Bone marrow (tissue), 2 donors: ENCODE data around the gene KLHL6.
"Not testable (repeated sequence)": the region's sequence is repeated elsewhere in the genome, so short reads cannot be mapped to it uniquely, and the experiment has no call there.

Experiments used
- DNase-seq, 2 donors: peaks; one replicate each; lab custom pipeline; 2025; lab: John Stamatoyannopoulos, UW

The KLHL6 gene

DNA sequence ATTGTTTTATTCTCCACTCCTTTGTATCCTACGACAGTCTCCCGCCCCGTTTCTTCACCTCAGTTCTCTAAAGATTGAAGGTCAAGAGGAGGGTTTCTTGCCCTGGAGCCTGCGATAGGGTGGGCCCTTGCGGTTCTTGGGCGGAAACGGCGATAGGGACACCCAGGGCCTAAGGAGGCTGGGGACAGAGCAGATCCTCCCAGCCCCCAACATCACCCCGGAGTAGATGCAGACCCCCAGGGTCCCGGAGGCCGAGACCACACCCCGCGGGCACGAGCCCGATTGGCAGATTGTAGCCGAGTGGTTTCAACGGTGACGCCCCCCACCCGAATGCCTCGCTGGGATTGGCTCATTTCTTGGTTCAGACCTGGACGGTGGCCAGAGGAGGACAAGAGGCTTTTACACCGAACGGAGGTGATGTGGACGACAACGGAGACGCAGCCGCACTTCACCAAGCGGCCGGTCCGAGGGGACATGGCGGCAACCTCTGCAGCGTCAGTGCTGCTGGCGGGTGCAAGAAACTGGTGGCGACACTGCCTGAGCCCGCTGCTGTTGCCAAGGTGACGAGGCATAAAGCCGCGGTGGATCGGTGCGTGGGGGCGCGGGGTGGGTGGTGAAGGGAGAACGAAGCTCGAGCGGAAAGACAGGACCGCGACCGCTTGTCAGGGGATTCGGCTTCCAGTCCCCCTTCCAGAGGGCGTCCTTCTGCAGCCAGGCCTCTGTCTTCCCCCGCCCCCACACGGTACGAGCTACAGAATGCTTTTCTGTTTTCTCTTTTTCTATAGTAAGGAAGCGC is 108.1 kb downstream of the KLHL6 start:
- DNase-seq: peak; percentile 48 to 61

GRCh38 chr3:183446838-183447205 is 108.7 kb downstream of the KLHL6 start:
- DNase-seq: no peak

DNA sequence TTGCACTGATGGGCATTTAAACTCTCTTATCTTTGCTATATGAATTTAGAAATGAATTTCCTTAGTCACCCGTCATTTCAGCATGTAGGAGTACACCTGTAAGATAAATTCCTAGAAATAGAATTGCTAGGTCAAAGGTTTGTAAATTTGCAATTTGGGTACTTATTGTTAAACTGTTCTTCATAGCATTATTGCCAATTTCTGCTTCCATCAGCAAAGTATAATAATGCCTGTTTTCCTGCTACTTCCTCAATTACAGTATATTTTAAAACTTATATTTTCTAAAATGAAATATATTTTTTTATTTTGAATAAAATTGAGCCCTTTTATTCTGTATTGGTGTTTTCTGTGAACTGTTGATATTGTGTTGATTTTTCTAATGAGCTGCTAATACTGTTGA is 110.8 kb downstream of the KLHL6 start:
- DNase-seq: no peak

DNA sequence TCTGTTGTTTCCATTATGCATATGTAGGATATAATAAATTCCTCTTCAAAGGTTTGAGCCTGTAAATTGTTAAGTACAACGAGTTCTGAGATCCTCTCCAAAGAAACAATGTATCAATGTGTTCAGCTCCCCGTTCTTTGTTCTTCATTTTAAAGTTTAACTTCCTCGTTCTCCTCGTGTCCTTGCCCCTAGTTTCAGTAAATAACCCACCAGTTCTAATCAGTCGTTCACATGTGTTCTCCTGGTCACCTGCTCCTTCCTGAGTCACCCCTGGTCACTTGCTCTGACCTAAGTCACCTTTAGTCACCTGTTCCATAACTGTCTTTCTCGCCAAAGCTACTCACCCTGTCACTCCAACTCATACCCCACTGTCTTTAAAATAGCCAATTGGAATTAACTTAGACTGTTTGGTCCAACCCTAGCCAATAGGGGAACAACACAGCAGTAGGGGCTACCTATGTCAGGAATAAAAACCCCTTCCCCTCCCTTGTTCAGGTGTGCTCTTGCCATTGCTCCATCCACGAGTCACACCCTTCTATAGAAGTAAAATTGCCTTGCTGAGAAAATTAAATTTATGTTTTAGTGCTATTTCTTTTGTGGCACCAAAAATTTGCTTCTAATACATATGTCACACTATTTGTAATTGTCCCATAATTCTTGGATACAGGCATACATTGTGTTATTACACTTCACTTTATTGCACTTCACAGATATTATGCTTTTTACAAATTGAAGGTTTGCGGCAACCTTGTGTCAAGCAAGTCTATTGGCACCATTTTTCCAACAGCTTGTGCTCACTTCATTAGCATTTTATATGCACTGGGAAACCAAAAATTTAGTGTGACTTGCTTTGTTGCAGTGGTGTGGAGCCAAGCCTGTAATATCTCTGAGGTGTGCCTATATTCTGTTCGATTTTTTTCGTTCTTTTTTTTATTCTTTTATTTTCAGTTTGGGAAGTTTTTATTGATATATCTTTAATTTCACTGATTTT is 111.8 kb downstream of the KLHL6 start:
- DNase-seq: no peak

DNA sequence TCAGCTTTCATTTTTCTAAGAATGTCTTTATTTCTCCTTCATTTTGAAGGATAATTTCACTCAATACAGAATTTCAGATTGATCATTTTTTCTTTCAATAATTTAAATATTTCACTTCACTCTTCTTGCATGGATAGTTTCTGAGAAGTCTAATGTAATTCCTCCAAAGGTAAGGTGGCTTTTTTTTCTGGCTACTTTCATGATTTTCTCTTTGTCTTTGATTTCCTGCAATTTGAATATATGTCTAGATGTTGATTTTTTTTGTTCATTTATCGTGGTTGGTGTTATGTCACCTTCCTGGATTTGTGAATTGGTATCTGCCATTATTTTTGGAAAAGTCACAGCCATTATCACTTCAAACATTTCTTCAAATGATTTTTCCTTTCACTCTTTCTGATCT is 112.5 kb downstream of the KLHL6 start:
- DNase-seq: no peak

DNA sequence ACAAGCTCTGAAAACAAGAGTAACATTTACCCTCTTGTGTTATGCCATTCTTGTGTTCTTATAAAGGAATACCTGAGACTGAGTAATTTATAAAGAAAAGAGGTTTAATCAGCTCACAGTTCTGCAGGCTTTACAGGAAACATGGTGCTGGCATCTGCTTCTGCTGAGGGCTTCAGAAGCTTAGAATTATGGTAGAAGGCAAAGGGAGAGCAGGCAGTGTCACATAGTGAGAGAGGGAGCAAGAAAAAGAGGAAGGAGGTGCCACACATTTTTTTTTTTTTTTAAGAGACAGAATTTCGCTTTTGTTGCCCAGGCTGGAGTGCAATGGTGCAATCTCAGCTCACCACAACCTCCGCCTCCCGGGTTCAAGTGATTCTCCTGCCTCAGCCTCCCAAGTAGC is 115.0 kb downstream of the KLHL6 start:
- DNase-seq: not testable (repeated sequence)

- DNase-seq: no peak
Measured at GRCh38 chr3:183439515-183439914, 116.0 kb downstream of the KLHL6 start.

DNA sequence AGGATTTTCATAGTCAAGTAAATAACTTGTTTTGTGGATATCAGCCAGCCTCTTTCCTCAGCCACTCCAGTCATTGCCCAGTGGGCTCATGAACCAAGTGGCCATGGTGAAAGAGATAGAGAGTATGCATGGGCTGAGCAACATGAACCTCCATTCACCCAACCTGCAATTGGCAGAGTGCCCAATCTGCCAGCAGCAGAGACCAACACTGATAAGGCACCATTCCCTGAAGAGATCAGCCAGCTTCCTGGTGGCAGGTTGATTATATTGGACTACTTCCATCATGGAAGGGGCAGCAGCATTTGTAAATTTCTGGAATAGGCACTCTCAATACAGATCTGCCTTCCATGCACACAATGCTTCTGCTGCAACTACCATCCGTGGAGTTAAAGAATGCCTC is 116.8 kb downstream of the KLHL6 start:
- no peak for DNase-seq

GRCh38 chr3:183437666-183438564 is 117.6 kb downstream of the KLHL6 start:
- DNase-seq: no peak
